Renal cortex interstitium (tissue), 15 donors: ENCODE measurements around the gene CDC42BPB. TPM values are rescaled to one million over a fixed set of nuclear protein-coding genes. Genes with fewer than 3 reads are reported as not detected.

Source experiments
- DNase-seq, 11 donors: peaks; one replicate each; pipeline ENCODE4 v3.0.0-alpha.2; 2013; ENCODE audit warnings: low read depth in 9 of 11, low spot score in 4 of 11; ENCODE audit errors: extremely low read depth in 1 of 11
- long read RNA-seq, 16 experiments: transcript quantifications; one replicate each; lab custom pipeline, GENCODE V29; 2026
- polyA plus RNA-seq, 3 donors: library from polyadenylated mRNA; unstranded; fragments of 120-200 nt; gene quantifications; one replicate each; pipeline ENCODE4 v1.2.1, GENCODE V29; 2013; ENCODE audit not compliant: insufficient read length in 3 of 3

The CDC42BPB gene, protein sequence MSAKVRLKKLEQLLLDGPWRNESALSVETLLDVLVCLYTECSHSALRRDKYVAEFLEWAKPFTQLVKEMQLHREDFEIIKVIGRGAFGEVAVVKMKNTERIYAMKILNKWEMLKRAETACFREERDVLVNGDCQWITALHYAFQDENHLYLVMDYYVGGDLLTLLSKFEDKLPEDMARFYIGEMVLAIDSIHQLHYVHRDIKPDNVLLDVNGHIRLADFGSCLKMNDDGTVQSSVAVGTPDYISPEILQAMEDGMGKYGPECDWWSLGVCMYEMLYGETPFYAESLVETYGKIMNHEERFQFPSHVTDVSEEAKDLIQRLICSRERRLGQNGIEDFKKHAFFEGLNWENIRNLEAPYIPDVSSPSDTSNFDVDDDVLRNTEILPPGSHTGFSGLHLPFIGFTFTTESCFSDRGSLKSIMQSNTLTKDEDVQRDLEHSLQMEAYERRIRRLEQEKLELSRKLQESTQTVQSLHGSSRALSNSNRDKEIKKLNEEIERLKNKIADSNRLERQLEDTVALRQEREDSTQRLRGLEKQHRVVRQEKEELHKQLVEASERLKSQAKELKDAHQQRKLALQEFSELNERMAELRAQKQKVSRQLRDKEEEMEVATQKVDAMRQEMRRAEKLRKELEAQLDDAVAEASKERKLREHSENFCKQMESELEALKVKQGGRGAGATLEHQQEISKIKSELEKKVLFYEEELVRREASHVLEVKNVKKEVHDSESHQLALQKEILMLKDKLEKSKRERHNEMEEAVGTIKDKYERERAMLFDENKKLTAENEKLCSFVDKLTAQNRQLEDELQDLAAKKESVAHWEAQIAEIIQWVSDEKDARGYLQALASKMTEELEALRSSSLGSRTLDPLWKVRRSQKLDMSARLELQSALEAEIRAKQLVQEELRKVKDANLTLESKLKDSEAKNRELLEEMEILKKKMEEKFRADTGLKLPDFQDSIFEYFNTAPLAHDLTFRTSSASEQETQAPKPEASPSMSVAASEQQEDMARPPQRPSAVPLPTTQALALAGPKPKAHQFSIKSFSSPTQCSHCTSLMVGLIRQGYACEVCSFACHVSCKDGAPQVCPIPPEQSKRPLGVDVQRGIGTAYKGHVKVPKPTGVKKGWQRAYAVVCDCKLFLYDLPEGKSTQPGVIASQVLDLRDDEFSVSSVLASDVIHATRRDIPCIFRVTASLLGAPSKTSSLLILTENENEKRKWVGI (N-terminal part only)
- polyA plus RNA-seq = 10 to 100 TPM; 74.0 to 98.5 (median 84.0) TPM
- long read RNA-seq, donor 1, partial matches to known transcripts = 6 of 6 reads
- long read RNA-seq, donor 1, other reads (novel, unspliced or antisense) = 0 of 6 reads
- long read RNA-seq, donor 2 = 0 reads
- long read RNA-seq, donor 3 = 0 reads
- long read RNA-seq, donor 4 = 0 reads
- long read RNA-seq, donor 5 = 0 reads
- long read RNA-seq, donor 6, partial matches to known transcripts = 31 of 32 reads
- long read RNA-seq, donor 6, other reads (novel, unspliced or antisense) = 0 of 32 reads
- long read RNA-seq, donor 7, partial matches to known transcripts = 0 of 1 reads
- long read RNA-seq, donor 7, other reads (novel, unspliced or antisense) = 0 of 1 reads
- long read RNA-seq, donor 8 = 0 reads
- long read RNA-seq, donor 9, full-length matches to known transcripts = 1 of 1 reads
- long read RNA-seq, donor 9, partial matches to known transcripts = 0 of 1 reads
- long read RNA-seq, donor 9, other reads (novel, unspliced or antisense) = 0 of 1 reads
- long read RNA-seq, donor 10 = 0 reads
- long read RNA-seq, donor 11, full-length matches to known transcripts = 1 of 1 reads
- long read RNA-seq, donor 11, partial matches to known transcripts = 0 of 1 reads
- long read RNA-seq, donor 11, other reads (novel, unspliced or antisense) = 0 of 1 reads
- long read RNA-seq, donor 12, full-length matches to known transcripts = 3 of 8 reads
- long read RNA-seq, donor 12, partial matches to known transcripts = 5 of 8 reads
- long read RNA-seq, donor 12, other reads (novel, unspliced or antisense) = 0 of 8 reads
- long read RNA-seq, donor 13 = 0 reads
- long read RNA-seq, donor 14, partial matches to known transcripts = 7 of 7 reads
- long read RNA-seq, donor 14, other reads (novel, unspliced or antisense) = 0 of 7 reads
- long read RNA-seq, donor 15 = 0 reads
- long read RNA-seq, donor 16, full-length matches to known transcripts = 4 of 49 reads
- long read RNA-seq, donor 16, partial matches to known transcripts = 45 of 49 reads
- long read RNA-seq, donor 16, other reads (novel, unspliced or antisense) = 0 of 49 reads

DNA sequence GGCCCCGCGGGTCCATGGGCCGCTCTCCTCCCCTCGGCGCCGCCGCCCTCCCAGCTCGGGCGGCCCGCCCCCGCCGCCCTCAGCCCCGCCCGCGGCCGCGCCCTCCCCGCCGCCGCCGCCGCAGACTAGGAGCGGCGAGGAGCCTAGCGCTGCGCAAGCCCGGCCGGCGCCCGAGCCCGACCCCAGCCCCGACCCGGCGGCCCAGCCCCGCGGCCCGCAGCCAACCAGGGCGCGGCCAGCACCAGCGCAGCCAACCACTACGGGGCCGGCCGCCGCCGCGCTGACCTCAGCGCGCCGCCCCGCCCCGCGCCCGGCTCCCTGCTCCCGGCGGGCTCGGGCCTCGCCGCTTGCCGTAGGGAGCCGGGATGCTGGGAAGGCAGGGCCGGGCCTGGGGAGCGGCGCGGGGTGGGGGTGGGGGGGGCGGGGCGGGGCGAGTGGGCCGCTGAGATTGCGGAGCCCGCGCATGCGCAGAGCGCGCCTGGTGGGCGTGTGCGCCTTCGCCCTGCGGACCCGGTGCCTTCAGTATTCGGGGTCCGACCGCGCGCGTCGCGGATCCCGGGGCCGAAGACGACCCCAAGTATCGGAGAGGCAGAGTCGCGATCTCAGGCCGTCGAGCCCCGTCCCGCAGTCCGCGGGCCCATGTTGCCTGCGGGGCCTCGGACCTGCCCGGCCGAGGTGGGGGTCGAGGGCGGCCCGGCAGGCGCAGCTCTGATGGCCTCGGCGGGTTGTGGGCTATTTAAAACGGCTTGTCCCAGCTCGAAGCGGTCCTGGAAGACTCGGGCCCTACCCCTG, at the start of gene CDC42BPB:
Gene CDC42BPB (minus strand): TSS at position 178 of the 792 bp plus-strand sequence. CDS start 376 bp downstream, outside the sequence.
- peak; percentile 66 to 92 (median 85) for DNase-seq

DNA sequence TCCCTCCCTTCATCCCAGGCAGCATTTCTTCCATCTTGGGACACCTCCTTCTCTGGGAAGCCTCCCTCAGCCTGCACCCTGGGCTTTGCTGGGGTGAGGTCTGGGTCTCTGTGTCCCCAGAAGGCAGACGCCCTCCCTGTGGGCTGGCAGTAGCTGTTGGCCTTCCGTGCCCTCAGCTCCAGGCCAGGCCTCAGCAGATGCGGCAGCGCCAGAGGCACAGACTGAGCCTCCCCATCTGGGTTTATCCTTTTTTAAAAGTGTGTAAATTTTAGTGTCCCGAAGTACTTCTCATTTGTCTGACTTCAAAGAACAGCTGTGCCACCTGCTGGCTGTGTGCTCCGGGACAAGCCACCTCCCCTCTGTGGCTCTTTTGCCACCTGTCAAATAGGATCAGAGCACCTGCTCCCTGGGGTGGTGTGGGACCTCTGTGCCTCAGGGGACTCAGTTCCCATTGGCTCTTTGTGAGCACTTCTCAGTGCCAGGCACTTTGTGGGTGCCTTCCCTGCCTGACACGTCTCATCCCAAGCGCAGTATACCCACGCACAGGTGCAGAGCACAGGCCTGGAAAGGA, 48.3 kb upstream of the CDC42BPB start:
- DNase-seq = no peak

DNA sequence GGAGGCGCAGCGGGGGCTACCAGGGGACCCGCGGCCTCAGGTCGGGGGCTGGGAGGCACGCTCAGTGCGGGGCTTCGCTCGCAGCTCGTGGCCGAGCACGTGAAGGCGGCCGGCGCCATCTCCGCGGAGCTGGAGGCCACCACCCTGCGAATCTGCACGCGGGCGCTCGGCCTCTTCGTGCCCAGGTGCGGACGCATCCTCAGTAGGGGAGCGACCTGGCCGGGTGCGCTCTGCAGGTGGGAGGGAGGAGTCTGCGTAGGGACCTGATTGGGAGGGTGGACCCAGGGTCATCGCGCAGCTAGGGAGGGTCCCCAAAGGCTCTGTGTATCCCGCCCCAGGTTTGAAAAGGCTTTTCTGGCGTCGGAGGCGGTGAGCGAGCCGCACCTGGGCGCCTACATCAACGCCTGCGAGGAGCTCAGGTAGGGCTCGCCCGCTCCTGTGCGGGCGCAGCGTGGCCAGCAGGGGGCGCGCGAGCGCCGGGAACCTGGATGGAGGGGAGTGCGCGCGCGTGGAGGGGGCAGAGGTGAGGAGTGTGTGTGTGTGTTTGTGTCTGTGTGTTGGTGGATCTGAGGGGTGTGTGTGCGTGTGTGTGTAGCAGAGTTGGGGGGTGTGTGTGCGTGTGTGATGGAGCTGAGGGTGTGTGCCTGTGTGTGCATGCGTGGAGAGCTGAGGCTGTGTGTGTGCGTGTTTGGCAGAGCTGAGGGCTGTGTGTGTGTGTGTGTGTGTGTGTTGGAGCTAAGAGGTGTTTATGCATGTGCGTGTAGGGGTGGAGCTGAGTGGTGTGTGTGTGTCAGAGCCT, 47.5 kb upstream of the CDC42BPB start:
- no peak for DNase-seq

DNA sequence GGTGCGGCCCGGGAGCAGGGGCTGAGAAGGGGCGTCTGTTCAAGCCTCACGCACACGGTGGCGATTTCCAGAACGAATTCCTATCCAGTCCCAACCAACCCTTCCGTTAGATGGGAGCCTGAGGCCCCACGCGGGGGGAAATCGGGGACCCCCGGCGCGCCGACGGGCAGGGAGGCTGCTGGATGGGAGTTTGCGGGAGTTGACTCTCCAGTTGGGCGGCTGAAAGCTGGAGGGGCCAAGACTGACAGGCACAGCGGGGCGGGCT, 47.0 kb upstream of the CDC42BPB start:
- DNase-seq = no peak

DNA sequence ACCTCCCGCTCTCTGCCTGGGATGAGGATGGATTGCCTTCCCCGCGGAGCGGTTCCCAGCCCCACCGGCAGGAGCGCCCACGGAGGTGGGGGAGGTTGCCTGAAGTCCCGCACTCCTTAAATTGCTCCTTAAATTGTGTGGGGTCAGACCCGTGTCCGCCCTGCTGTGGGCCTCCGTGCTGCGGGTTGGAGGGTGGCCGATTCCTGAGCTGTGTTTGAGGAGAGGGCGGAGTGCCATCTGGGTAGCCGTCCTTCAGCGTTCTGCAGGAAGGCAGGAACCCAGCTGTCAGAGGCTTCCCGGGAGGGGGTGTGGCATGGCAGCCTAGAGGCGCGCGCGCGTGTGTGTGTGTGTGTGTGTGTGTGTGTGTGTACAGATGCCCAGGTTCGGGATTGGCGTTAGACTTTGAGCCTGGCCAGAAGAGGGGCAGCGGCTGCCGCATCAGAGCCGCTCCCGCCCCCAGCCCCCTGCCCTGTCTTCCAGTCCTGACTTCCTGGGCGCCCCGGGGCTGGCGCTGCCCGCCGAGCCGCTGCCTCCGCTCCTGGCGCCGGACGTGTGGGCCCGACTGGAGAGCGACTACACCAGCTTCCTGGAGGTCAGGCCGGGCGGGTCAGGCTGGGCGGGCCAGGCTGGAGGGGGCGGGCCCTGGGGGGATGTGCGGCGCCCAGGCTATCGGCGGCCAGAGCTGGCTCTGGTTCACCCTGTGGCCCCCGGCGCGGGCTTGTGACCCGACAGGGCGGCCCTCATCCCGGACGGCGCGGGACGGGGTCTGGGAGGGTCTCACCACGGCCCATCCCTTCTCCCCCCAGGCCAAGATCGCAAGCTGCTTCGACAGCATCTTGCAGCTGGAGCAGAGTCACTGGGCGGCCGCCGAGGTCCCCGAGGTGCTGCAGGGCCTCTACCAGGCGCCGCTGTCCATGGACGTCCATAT, 46.4 kb upstream of the CDC42BPB start:
- DNase-seq = no peak

DNA sequence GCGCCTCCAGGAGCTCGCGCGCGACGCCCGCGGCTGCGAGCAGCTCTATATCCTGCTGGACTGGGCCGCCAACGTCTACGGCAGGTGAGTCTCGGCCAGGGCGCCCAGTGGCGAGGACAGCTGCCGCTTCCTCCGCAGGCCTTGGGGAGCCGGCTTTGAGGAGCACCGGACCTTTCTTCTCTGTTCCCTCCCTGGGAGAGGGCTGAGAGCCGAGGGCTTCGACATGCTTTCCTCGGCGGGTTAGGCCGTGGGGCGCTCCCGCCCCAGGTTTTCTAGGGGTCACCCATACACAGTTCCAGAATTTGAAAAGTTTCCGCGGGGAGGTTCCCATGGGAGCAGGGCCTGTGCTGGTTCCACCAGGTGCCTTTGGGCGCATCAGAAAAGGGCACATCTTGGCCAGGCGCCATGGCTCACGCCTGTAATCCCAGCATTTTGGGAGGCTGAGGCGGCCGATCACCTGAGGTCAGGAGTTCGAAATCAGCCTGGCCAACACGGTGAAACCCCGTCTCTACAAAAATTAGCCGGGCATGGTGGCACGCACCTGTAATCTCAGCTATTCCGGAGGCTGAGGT, 45.4 kb upstream of the CDC42BPB start:
- DNase-seq = no peak

DNA sequence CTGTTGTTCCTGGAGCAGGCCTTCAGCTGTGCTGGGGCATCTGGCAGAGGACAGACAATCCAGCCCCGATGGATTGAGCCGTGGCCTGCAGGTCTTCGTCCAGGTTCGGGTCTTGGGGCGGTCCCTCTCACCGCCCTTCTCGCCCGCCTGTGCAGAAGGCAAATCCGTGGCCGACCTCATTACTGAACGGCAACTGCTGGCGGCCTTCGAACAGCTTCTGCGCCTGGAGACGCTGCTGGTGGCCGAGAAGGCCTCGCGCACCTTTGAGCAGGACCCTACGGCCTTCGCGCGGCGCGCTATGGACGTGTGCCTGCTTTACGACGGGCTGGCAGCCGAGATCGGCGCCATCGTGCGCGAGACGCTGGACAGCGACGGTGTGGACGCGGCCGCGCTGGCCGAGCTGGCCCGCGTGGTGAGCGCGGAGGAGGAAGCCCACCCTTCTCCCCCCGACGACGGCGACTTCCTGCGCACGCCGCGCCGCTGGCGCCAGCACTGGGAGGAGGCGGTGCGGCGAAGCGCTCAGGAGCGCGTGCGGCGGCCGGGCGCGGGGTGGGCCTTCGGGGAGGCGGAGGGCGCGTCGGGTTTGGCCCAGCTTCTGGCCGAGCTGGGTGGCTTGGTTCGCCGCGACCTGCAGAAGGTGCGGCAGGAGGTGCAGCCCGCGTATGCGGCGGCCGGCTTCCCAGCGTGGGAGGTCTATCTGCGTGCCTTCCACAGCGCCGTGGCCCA, 44.8 kb upstream of the CDC42BPB start:
- DNase-seq = no peak

DNA sequence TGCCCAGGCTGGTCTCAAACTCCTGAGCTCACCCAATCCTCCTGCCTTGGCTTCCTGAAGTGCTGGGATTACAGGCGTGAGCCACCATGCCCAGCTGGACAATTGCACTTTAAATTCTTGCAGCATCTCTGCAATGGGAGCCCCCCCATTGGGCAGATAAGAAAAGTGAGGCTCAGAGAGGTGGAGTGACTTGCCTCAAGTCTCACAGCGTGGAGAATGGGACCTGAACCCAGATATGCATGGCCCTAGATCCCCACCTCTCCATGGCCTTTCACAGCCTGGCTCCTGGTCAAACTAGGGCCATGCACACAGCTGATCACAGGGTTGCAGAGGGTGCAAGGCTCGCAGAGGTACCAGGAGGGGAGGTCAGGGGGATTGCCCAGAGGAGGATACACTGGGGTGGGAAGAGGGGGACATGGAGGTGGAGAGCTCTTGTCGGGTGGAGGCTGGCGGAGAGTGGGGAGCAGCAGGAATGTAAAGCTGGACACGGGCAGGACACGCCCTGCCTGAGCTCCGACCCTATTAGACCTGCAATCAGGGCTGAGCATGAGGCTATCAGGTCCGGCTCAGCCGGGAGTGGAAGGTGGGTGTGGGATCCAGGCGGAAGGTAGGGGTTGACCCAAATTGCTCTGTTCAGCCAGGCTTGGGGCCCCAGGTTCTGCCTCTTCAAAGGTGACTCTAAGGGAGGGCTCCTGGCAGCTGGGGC, 44.1 kb upstream of the CDC42BPB start:
- DNase-seq = no peak

DNA sequence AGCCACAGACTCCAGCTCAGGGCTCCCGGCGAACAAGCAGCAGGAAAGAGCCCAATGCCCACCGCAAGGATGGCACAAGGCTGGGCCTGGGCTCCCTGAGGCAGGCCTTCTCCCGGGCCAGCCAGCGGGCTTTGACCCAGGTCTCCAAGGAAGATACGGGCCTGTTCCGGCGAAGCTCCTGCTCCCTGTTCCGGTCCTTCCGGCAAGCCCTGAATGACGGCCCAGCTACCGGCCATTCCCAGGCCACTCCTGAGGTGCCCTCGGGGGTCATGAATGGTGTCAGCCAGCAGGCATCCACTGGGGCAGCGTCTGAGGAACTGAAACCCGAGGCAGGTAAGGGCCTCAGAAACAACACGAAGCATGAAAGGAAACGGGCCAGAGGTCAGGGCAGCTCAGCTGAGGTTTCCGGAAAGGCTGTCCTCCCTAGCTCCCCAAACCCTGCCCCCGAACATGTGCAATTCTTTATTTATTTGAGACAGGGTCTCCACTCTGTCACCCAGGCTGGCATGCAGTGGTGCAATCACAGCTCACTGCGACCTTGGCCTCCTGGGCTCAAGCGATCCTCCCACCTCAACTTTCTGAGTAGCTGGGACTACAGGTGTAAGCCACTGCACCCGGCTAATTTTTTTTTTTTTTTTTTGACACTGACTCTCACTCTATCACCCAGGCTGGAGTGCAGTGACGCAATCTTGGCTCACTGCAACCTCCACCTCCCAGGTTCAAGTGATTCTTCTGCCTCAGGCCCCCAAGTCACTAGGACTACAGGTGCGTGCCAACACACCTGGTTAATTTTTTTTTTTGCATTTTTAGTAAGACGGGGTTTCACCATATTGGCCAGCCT, 43.2 kb upstream of the CDC42BPB start:
- DNase-seq = no peak

DNA sequence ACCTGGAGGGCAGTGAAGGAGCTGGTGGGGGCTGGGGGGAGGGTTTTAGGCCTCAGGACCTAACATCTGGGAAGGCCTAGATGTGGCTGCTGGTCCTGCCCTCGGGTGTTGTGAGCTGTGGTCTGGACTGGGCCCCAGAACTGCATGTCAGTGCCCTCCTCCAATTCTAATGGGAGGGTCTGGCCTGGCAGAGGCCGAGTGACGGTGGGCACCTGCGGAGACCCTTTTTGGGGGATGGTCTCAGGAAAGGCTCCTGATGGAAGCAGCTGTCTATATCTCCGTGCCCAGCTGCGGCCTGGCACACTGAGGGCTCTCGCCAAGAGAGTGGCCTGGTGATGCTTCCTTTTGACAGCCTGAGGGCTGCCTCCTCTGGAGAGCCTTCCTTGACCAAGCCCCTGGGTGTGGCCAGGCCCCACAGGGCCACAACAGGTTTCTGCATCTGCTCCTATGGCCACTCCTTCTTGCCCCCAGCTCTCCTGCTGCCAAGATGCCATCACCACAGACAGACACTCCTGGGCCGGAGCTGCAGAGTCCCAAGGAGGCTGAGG, 42.5 kb upstream of the CDC42BPB start:
- no peak for DNase-seq

DNA sequence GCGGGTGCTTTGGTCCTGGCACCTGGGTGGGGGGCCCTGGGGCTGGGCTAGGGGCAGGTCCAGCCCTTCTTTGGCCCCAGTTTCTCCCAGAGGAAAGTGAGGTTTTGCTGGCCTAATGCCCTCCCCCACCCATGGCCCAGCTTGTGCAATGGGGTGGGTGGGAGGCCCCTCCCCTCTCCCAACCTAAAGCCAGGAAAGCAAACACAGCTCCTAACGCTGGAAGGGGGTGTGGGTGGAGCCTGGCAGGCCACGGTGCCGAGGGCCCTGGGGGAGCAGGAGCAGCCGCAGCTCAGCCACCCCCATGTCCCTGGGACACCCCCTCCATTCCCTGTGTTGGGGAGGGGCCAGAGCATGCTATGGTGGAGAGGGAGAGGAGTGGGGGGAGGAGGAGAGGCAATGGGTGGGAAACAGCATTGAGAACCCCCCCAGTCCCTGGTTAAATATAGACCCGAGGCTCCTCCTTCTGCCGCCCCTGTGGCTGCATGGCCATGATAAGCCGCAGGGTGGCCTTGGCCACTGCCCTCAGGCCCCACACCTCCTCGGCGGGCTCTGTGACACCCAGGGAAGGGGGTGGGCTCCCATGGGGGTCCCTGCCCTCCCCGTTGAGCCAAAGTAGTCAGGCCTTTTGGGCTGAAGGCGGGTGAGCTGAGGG, 41.9 kb upstream of the CDC42BPB start:
- DNase-seq = no peak
